HepG2 (cell line): ENCODE results near the gene RASGRF1. TPM values are rescaled to one million over a fixed set of nuclear protein-coding genes. Genes with fewer than 3 reads are reported as not detected.

Experiments
- ATAC-seq: fragments of 200-7000 bp; cut with Tn5 transposase; 3 replicates; pipeline ENCODE4 v1.9.1; 2020; ENCODE audit warnings: mild to moderate bottlenecking, moderate library complexity
- BruUV-seq: library from RNA; stranded (reverse); fragments of 400-500 nt; replicated peaks from 2 replicates; lab custom pipeline; 2021; lab: Mats Ljungman, UMichigan
- CTCF ChIA-PET: fragments of 300-600 bp; formaldehyde crosslinking; extraction: SDS; loops from one replicate; lab custom pipeline; 2021; ENCODE audit warnings: low total read pairs, inconsistent platforms, low intra/inter-chr PET ratio; lab: Yijun Ruan, JAX
- POLR2A ChIA-PET: fragments of 350-600 bp; sonication (Branson Sonifier 250); formaldehyde crosslinking; loops from one replicate; lab custom pipeline; 2020; ENCODE audit warnings: antibody characterized with exemption, inconsistent platforms; lab: Yijun Ruan, JAX
- DNase-seq: peaks from one replicate; pipeline ENCODE4 v3.0.0-alpha.2; 2015; ENCODE audit warnings: low spot score
- FAIRE-seq: peaks from 3 replicates; lab custom pipeline; 2011; peaks lifted over from hg19 to GRCh38; lab: Jason Lieb, UNC
- H2AFZ ChIP-seq: one replicate; pipeline ENCODE4 v1.6.1; 2011; ENCODE audit warnings: low read length, inconsistent platforms
- H3K27ac ChIP-seq: fragments of 300-600 bp; 3 replicates; pipeline ENCODE4 v1.8.0; 2011; ENCODE audit warnings: mixed run types, mild to moderate bottlenecking, mixed read lengths, low read length, inconsistent platforms; ENCODE audit not compliant: insufficient read depth; ENCODE audit errors: extremely low read length
- H3K27me3 ChIP-seq, 2 experiments: fragments of 200-600 bp in 1 of 2; 2 replicates in 1 of 2; 3 replicates in 1 of 2; pipeline versions ENCODE4 v1.6.0 to v1.8.0; 2011; ENCODE audit warnings: low read length in 2 of 2, mild to moderate bottlenecking in 2 of 2, moderate library complexity in 2 of 2, inconsistent platforms in 1 of 2; ENCODE audit not compliant: insufficient read depth in 2 of 2, control insufficient read depth in 1 of 2
- H3K36me3 ChIP-seq, 2 experiments: fragments of 200-600 bp in 1 of 2; replicated peaks in 1 of 2; 2 replicates in 1 of 2; 3 replicates in 1 of 2; pipeline versions ENCODE4 v1.5.1 to v1.8.0; 2011; ENCODE audit warnings: low read length in 2 of 2, inconsistent platforms in 1 of 2; ENCODE audit not compliant: insufficient read depth in 2 of 2, control insufficient read depth in 1 of 2
- H3K4me1 ChIP-seq: 2 replicates; pipeline ENCODE4 v1.5.1; 2012; ENCODE audit warnings: low read length, inconsistent platforms; ENCODE audit not compliant: insufficient read depth
- H3K4me2 ChIP-seq: 2 replicates; pipeline ENCODE4 v1.6.0; 2011; ENCODE audit warnings: low read depth, low read length, inconsistent platforms
- H3K4me3 ChIP-seq, 3 experiments: fragments of 200-600 bp in 1 of 3; sonication (generic), shearing (Covaris generic) in 1 of 3; replicated peaks in 1 of 3; 2 replicates each; pipeline ENCODE4 v1.5.1; 2011 to 2016; ENCODE audit warnings: low read length in 3 of 3, inconsistent platforms in 2 of 3, low read depth in 2 of 3, mild to moderate bottlenecking in 2 of 3, control low read depth in 1 of 3, mixed read lengths in 1 of 3; ENCODE audit not compliant: insufficient read depth in 1 of 3
- H3K79me2 ChIP-seq: one replicate; pipeline ENCODE4 v1.6.1; 2011; ENCODE audit warnings: low read length, inconsistent platforms; ENCODE audit not compliant: insufficient read depth
- H3K9ac ChIP-seq: 2 replicates; pipeline ENCODE4 v1.6.0; 2011; ENCODE audit warnings: mild to moderate bottlenecking, low read depth, low read length, inconsistent platforms; ENCODE audit not compliant: insufficient read depth
- H3K9me3 ChIP-seq: 2 replicates; pipeline ENCODE4 v1.5.1; 2012; ENCODE audit warnings: mild to moderate bottlenecking, low read length
- H4K20me1 ChIP-seq: 2 replicates; pipeline ENCODE4 v1.6.0; 2011; ENCODE audit warnings: inconsistent platforms, mild to moderate bottlenecking, low read length, moderate library complexity; ENCODE audit not compliant: insufficient read depth
- ZBTB38 ChIP-seq: sonication (generic); formaldehyde crosslinking; IDR thresholded peaks from 2 replicates; pipeline ENCODE4 v1.5.1; 2020; ENCODE audit warnings: mild to moderate bottlenecking, missing genetic modification reagents
- ZNF530 ChIP-seq: sonication (generic); formaldehyde crosslinking; IDR thresholded peaks from 2 replicates; pipeline ENCODE4 v1.5.0; 2020; ENCODE audit warnings: low read depth, mild to moderate bottlenecking, missing genetic modification reagents
- ZNF768 ChIP-seq: sonication (generic); formaldehyde crosslinking; IDR thresholded peaks from 2 replicates; pipeline ENCODE4 v1.4.0; 2020; ENCODE audit warnings: missing genetic modification reagents
- WGBS: methylation state at CpG from one replicate; pipeline ENCODE4 v1.1.6; 2017; ENCODE audit warnings: low lambda C conversion rate; 5-methylcytosine and 5-hydroxymethylcytosine counted together
- in situ Hi-C: cut with HindIII; loops from 2 replicates; pipeline ENCODE4 v1.10.0; 2017; ENCODE audit warnings: low pct_unique_long_range_greater_than_20kb; ENCODE audit not compliant: extremely low pct_ligation_motif_present
- intact Hi-C: fragments of 100-400 bp; cut with micrococcal nuclease; formaldehyde crosslinking; loops from one replicate; pipeline ENCODE4 v1.10.0; 2022; ENCODE audit not compliant: unreplicated experiment
- polyA plus RNA-seq, 8 experiments: library from polyadenylated mRNA; depleted of rRNA in 3 of 8; stranded (reverse) in 7 of 8; unstranded in 1 of 8; fragments of >200 nt; fragmentation: Illumina TruSeq in 4 of 8; extraction: Trizol in 4 of 8; gene quantifications; 2 replicates each; pipeline versions ENCODE4 v1.2.1 to v1.2.3, GENCODE V29; 2011 to 2016; ENCODE audit warnings: low read depth in 4 of 8, missing spikeins in 1 of 8, mixed read lengths in 1 of 8; ENCODE audit not compliant: insufficient read depth in 1 of 8
- total RNA-seq, 5 experiments: library from RNA; depleted of rRNA; stranded (reverse); fragments of >200 nt; fragmentation: Illumina TruSeq; extraction: Trizol; gene quantifications; 2 replicates each; pipeline ENCODE4 v1.2.3, GENCODE V29; 2016; ENCODE audit warnings: low read depth in 1 of 5
- TF ChIP-seq, protein P1 (sequence below): sonication (generic); formaldehyde crosslinking; IDR thresholded peaks from 2 replicates; pipeline ENCODE4 v1.4.0; 2020; ENCODE audit warnings: missing genetic modification reagents

The RASGRF1 gene
- total and polyA plus RNA-seq, 2 of the 13 experiments (the other 11 are each of a cell fraction or from before 2014, with no cell fraction given), result 0.55 to 3.0 TPM

DNA sequence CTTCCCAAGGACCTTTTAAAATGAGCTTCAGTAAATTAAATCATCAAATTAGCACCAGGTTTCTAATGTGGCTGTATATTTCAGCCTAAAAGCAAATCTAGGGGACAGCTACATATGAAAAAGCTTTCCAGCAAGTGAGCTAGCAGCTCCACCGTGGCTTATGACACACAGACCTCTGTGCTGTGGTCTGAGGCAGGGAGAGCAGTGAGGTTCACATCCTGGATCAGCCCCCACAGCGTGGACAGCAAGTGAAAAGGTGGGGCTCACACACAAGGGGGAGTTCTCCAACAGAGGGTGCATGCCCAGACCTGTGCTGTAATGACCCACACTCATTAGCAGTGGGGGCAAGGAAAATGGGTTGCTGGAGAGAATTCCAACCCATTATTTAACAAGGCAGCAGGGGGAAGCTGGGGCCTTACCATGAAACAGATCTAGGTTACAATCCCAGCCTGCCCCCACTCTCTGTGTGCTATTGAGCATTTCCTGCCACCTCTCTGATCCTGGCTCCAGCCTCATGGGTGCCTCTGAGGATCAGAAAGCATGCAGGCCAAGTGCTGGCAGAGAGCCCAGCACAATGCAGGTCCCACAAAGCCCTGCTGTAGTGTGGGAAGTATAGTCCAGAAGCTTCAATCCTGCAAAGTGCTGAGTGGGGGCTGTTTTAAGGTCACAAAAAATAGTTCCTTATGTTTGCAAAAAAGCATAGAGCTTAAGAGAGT is 48.2 kb downstream of the RASGRF1 start:
- TF ChIP-seq, protein P1, sequence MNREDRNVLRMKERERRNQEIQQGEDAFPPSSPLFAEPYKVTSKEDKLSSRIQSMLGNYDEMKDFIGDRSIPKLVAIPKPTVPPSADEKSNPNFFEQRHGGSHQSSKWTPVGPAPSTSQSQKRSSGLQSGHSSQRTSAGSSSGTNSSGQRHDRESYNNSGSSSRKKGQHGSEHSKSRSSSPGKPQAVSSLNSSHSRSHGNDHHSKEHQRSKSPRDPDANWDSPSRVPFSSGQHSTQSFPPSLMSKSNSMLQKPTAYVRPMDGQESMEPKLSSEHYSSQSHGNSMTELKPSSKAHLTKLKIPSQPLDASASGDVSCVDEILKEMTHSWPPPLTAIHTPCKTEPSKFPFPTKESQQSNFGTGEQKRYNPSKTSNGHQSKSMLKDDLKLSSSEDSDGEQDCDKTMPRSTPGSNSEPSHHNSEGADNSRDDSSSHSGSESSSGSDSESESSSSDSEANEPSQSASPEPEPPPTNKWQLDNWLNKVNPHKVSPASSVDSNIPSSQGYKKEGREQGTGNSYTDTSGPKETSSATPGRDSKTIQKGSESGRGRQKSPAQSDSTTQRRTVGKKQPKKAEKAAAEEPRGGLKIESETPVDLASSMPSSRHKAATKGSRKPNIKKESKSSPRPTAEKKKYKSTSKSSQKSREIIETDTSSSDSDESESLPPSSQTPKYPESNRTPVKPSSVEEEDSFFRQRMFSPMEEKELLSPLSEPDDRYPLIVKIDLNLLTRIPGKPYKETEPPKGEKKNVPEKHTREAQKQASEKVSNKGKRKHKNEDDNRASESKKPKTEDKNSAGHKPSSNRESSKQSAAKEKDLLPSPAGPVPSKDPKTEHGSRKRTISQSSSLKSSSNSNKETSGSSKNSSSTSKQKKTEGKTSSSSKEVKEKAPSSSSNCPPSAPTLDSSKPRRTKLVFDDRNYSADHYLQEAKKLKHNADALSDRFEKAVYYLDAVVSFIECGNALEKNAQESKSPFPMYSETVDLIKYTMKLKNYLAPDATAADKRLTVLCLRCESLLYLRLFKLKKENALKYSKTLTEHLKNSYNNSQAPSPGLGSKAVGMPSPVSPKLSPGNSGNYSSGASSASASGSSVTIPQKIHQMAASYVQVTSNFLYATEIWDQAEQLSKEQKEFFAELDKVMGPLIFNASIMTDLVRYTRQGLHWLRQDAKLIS (CRISPR knock-in tag), result no peak
- TF ChIP-seq ZNF530 (CRISPR knock-in tag) (no peak), ZNF768 (CRISPR knock-in tag) (peak; percentile 49; the same call in 1 of the 2 replicates), ZBTB38 (CRISPR knock-in tag) (no peak)
- Histone ChIP-seq H3K79me2 (no peaks in the 10 kb centered on the region), H3K36me3 (no peaks in the 10 kb centered on the region), H3K4me1 (no peaks in the 10 kb centered on the region), H2AFZ (no peak overlapping the region), H3K4me3 (no peak overlapping the region), H3K9ac (no peak overlapping the region), H3K27me3 (no peaks in the 10 kb centered on the region; a peak in 3 of 5 replicates), H3K27ac (no peak overlapping the region), H4K20me1 (no peaks in the 10 kb centered on the region), H3K9me3 (no peaks in the 10 kb centered on the region), H3K4me2 (no peak overlapping the region)
- CTCF ChIA-PET, result no interaction called here
- no TSS peak for BruUV-seq
- intact Hi-C loops (no loop called here), in situ Hi-C loops (no loop called here)
- POLR2A ChIA-PET, result no interaction called here
- DNase-seq (no peak), ATAC-seq (no peak), FAIRE-seq (no peak)
- WGBS, result 0% methylated on average over 2 of the region's 2 CpGs
